GM21717 (cell line): ENCODE results near the gene OR2K2.
"Not testable (repeated sequence)": the region's sequence is repeated elsewhere in the genome, so short reads cannot be mapped to it uniquely, and the experiment has no call there.

Source experiments
- ATAC-seq: cut with Tn5 transposase; IDR thresholded peaks from one replicate; pipeline ENCODE4 v1.9.1; 2021; ENCODE audit warnings: mild to moderate bottlenecking, moderate library complexity; ENCODE audit not compliant: unreplicated experiment

OR2K2 gene

GRCh38 chr9:111330124-111330523 lies at the start of gene OR2K2:
Gene OR2K2, minus strand, starts transcription at chr9:111330224. Its CDS starts 1,791 bp downstream, at chr9:111328433.
- no peak for ATAC-seq

GRCh38 chr9:111375817-111376564 lies 46.0 kb upstream of the OR2K2 start:
- no peak for ATAC-seq

GRCh38 chr9:111375062-111375461 lies 45.0 kb upstream of the OR2K2 start:
- ATAC-seq = no peak

GRCh38 chr9:111372297-111372696 lies 42.3 kb upstream of the OR2K2 start:
- ATAC-seq = no peak

- ATAC-seq = no peak
Observed at GRCh38 chr9:111366978-111367377, 37.0 kb upstream of the OR2K2 start.

GRCh38 chr9:111362526-111362925 lies 32.5 kb upstream of the OR2K2 start:
- no peak for ATAC-seq

GRCh38 chr9:111360881-111361280 lies 30.9 kb upstream of the OR2K2 start:
- ATAC-seq = no peak

GRCh38 chr9:111356481-111357244 lies 26.6 kb upstream of the OR2K2 start:
- no peak for ATAC-seq

GRCh38 chr9:111352545-111352944 lies 22.5 kb upstream of the OR2K2 start:
- no peak for ATAC-seq

- ATAC-seq = no peak
Observed at GRCh38 chr9:111350556-111350955, 20.5 kb upstream of the OR2K2 start.

- no peak for ATAC-seq
Observed at GRCh38 chr9:111349766-111350165, 19.7 kb upstream of the OR2K2 start.

- no peak for ATAC-seq
Observed at GRCh38 chr9:111348821-111349271, 18.8 kb upstream of the OR2K2 start.

- ATAC-seq = not testable (repeated sequence)
Observed at GRCh38 chr9:111334318-111334863, 4.4 kb upstream of the OR2K2 start.

- ATAC-seq = no peak
Observed at GRCh38 chr9:111320631-111321030, 9.4 kb downstream of the OR2K2 start.

- no peak for ATAC-seq
Observed at GRCh38 chr9:111316796-111317195, 13.2 kb downstream of the OR2K2 start.

- no peak for ATAC-seq
Observed at GRCh38 chr9:111305914-111306313, 24.1 kb downstream of the OR2K2 start.

- ATAC-seq = not testable (repeated sequence)
Observed at GRCh38 chr9:111304000-111304399, 26.0 kb downstream of the OR2K2 start.

- ATAC-seq = no peak
Observed at GRCh38 chr9:111301195-111301594, 28.8 kb downstream of the OR2K2 start.

GRCh38 chr9:111300140-111300735 lies 29.8 kb downstream of the OR2K2 start:
- ATAC-seq = no peak

GRCh38 chr9:111299599-111299966 lies 30.4 kb downstream of the OR2K2 start:
- not testable (repeated sequence) for ATAC-seq
